HEK293T (cell line): ENCODE measurements around the gene ETF1.

ENCODE experiments used
- CTCF ChIA-PET: fragments of 350-600 bp; formaldehyde crosslinking; extraction: SDS; loops from one replicate; lab custom pipeline; 2021; ENCODE audit warnings: antibody characterized with exemption, inconsistent platforms; lab: Yijun Ruan, JAX
- POLR2A ChIA-PET: fragments of 350-600 bp; formaldehyde crosslinking; extraction: SDS; loops from one replicate; lab custom pipeline; 2020; ENCODE audit warnings: antibody characterized with exemption, inconsistent platforms; lab: Yijun Ruan, JAX
- DNase-seq: peaks from one replicate; pipeline ENCODE4 v3.0.0; 2012; ENCODE audit warnings: mixed read lengths; ENCODE audit errors: extremely low spot score
- ARNT ChIP-seq: fragments of 450-650 bp; IDR thresholded peaks from 2 replicates; pipeline ENCODE4 v1.6.1; 2017; ENCODE audit warnings: mild to moderate bottlenecking
- BHLHE40 ChIP-seq: fragments of 450-650 bp; IDR thresholded peaks from 2 replicates; pipeline ENCODE4 v1.6.1; 2016; ENCODE audit warnings: mild to moderate bottlenecking, moderate library complexity, borderline replicate concordance
- CTBP1 ChIP-seq: fragments of 450-650 bp; IDR thresholded peaks from 2 replicates; pipeline ENCODE4 v1.6.1; 2016; ENCODE audit warnings: borderline replicate concordance
- ELF4 ChIP-seq: fragments of 450-650 bp; IDR thresholded peaks from 2 replicates; pipeline ENCODE4 v1.6.1; 2017; ENCODE audit warnings: antibody characterized with exemption
- FOXA1 ChIP-seq: fragments of 450-650 bp; IDR thresholded peaks from 2 replicates; pipeline ENCODE4 v1.6.1; 2016; ENCODE audit warnings: mild to moderate bottlenecking
- FOXK2 ChIP-seq: fragments of 450-650 bp; IDR thresholded peaks from 2 replicates; pipeline ENCODE4 v1.6.1; 2016; ENCODE audit warnings: mild to moderate bottlenecking
- FOXM1 ChIP-seq: fragments of 450-650 bp; IDR thresholded peaks from 2 replicates; pipeline ENCODE4 v1.6.1; 2017; ENCODE audit warnings: mild to moderate bottlenecking, borderline replicate concordance
- HDGF ChIP-seq: fragments of 450-650 bp; IDR thresholded peaks from 2 replicates; pipeline ENCODE4 v1.6.1; 2017; ENCODE audit warnings: antibody characterized with exemption, borderline replicate concordance
- L3MBTL2 ChIP-seq: fragments of 450-650 bp; conservative IDR thresholded peaks from 2 replicates; pipeline ENCODE4 v1.6.1; 2016; ENCODE audit warnings: mild to moderate bottlenecking
- LEF1 ChIP-seq: fragments of 450-650 bp; IDR thresholded peaks from 2 replicates; pipeline ENCODE4 v1.6.1; 2017; ENCODE audit warnings: mild to moderate bottlenecking, borderline replicate concordance
- NFRKB ChIP-seq: fragments of 450-650 bp; IDR thresholded peaks from 2 replicates; pipeline ENCODE4 v1.6.1; 2016; ENCODE audit warnings: mild to moderate bottlenecking, moderate library complexity
- PKNOX1 ChIP-seq: fragments of 450-650 bp; IDR thresholded peaks from 2 replicates; pipeline ENCODE4 v1.6.1; 2016
- SP1 ChIP-seq: fragments of 450-650 bp; IDR thresholded peaks from 2 replicates; pipeline ENCODE4 v1.6.1; 2017
- SUZ12 ChIP-seq: fragments of 450-650 bp; IDR thresholded peaks from 2 replicates; pipeline ENCODE4 v1.6.1; 2016; ENCODE audit warnings: mild to moderate bottlenecking
- TARDBP ChIP-seq: fragments of 450-650 bp; IDR thresholded peaks from 2 replicates; pipeline ENCODE4 v1.6.1; 2016
- ZNF384 ChIP-seq: fragments of 450-650 bp; IDR thresholded peaks from 2 replicates; pipeline ENCODE4 v1.6.1; 2016

ETF1 gene

GRCh38 chr5:138545919-138546562, 3.0 kb upstream of the ETF1 start:
- CTCF ChIA-PET: interaction anchor here (1.2 kb wide), 1 partner anchor 91 kb away, joined by 5 read pairs; no protein-coding TSS in a partner anchor
- POLR2A ChIA-PET: no interaction called here
- TF ChIP-seq HDGF (no peak), FOXM1 (no peak), SP1 (no peak), LEF1 (no peak)
- DNase-seq: no peak

DNA sequence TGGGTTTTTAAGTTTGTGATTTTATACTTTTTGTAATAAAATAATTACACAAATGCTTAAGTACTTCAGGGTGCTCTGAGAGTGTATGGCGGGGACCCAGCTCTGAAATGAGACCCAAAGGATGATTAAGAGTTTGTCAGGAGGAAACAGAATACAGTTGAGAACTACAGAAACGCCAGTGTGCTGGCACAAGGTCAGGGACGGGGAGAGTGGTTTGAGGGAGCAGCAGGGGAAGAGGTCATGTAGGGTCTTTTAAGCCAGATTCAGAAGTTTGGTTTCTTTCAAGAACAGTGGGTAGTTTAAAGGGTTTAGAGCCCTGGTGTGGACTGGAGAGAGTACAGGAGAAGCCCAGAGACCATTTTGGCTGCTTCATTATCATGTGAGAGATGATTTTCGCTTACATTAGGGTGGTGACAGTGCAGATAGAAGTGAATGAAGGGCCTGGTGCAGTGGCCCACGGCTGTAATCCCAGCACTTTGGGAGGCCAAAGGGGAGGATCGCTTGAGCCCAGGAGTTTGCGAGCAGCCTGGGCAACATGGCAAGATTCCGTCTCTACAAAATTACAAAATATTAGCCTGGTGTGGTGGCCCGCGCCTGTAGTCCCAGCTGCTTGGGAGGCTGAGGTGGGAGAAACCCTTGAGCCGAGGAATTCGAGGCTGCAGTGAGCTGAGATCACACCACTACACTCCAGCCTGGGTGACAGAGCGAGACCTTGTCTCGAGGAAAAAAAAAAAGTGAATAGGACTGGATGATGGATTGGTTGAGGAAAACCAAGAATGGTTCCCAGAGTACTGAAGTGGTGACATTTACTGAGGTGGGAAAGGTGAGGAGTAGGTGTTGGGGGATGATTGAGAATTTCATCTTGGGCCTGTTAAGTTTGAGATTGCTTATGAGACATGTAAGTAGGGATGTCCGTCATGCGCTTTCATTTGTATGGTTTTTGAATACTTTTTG, 1.4 kb upstream of the ETF1 start:
- no peak for TF ChIP-seq FOXA1
- TF ChIP-seq FOXK2: no peak
- no peak for TF ChIP-seq TARDBP
- no peak for TF ChIP-seq L3MBTL2
- peak; percentile 49 for TF ChIP-seq PKNOX1
- peak; percentile 32; the same call in 1 of the 2 replicates for TF ChIP-seq ZNF384
- CTCF ChIA-PET: no interaction called here
- no peak for DNase-seq
- POLR2A ChIA-PET: interaction anchor here (1.3 to 3.1 kb wide), 10 partner anchors 8 to 208 kb away, joined by 3 to 34 read pairs (median 5); partner anchors contain the start of genes HSPA9 and REEP2

GRCh38 chr5:138543730-138544104, 681 bp upstream of the ETF1 start:
- peak; percentile 54 for DNase-seq
- ChIA-PET CTCF (no interaction called here), POLR2A (interaction anchor here (0.8 to 3.1 kb wide), 23 partner anchors 9 to 330 kb away, joined by 3 to 34 read pairs (median 4); partner anchors contain the start of genes FAM53C, HSPA9 and REEP2)
- TF ChIP-seq TARDBP (no peak), LEF1 (no peak), ELF4 (no peak), FOXA1 (no peak), FOXK2 (no peak), CTBP1 (no peak), L3MBTL2 (no peak; the same call in 1 of the 2 replicates), NFRKB (no peak), SP1 (no peak), SUZ12 (no peak)

DNA sequence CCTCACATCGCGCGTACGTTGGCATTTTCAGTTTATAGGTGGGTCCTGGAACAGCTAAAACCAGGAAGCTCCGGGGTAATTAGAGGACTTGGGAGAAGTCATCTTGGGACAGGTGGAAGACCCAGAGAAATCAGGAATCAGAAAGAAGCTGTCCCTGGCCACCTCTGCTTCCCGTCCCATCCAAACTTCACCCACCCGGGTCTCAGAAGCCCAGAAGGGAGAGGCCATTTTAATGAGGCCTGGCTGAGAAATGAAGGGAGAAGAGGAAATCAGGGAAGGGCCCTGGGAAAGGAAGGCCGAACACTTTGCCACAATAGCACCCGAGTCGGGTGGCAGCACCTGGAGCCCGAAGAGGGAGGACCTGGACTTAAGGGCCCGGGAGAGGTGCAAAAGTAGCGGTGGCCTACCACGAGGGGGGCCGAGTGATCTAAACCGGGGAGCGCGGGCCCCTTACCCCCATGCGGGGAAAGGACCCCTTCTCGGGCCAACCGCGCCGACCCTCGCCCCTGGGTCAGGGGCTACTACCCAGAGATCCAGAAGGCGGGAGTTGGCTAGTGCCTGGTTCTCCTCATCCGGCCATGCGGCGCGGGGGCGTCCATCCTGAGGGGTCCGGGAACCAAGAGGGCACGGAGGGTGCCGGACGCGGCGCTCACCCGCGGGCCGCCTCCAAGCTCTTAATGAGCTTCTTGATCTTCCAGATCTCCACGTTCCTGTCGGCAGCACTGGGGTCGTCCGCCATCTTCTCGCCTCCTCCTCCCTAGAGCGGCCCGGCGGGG, 668 bp downstream of the ETF1 start:
- TF ChIP-seq HDGF: no peak
- TF ChIP-seq NFRKB: no peak
- no peak for TF ChIP-seq FOXK2
- no peak for TF ChIP-seq BHLHE40
- TF ChIP-seq L3MBTL2: no peak
- no peak for TF ChIP-seq CTBP1
- TF ChIP-seq PKNOX1: no peak
- no peak for TF ChIP-seq ARNT
- TF ChIP-seq SP1: no peak
- no peak for TF ChIP-seq SUZ12
- TF ChIP-seq ELF4: no peak
- TF ChIP-seq LEF1: no peak
- TF ChIP-seq FOXM1: no peak
- no peak for TF ChIP-seq FOXA1
- TF ChIP-seq TARDBP: no peak
- no peak for TF ChIP-seq ZNF384
- ChIA-PET CTCF (no interaction called here), POLR2A (interaction anchor here (0.8 to 3.1 kb wide), 19 partner anchors 8 to 329 kb away, joined by 3 to 34 read pairs (median 4); partner anchors contain the start of genes EGR1 and HSPA9)
- DNase-seq: peak; percentile 18

GRCh38 chr5:138541511-138542179, 1.4 kb downstream of the ETF1 start:
- ChIA-PET CTCF (no interaction called here), POLR2A (interaction anchor here (3.0 kb wide), 1 partner anchor 11 kb away, joined by 34 read pairs; no protein-coding TSS in a partner anchor)
- TF ChIP-seq SUZ12 (no peak), HDGF (no peak), ARNT (no peak), FOXK2 (no peak), FOXA1 (no peak)
- DNase-seq: no peak

DNA sequence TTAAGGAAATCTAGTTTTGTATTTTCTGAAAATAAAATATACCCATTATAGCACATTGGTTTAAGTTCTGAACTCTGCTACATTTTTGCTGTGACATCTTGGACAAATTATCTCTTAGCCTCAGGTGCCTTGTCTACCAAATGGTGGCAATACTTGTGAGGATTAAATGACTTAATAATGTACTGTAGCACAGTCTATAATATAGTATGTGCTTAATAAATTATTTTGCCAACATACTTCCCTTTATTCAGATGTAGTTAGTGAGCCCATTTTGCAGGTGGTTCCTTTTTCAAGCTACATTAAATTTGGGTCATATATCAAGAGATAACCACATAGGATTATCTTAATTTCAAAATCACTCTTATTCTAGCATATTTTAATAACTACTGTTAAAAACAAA, 3.2 kb downstream of the ETF1 start:
- TF ChIP-seq ARNT: no peak
- no peak for TF ChIP-seq SP1
- DNase-seq: no peak
- ChIA-PET CTCF (interaction anchor here (0.8 kb wide), 1 partner anchor 36 kb away, joined by 3 read pairs; no protein-coding TSS in a partner anchor), POLR2A (no interaction called here)
